H1 (cell line): ENCODE measurements around the gene AGAP1.

Experiments used
- POLR2A ChIP-seq, 2 experiments: IDR thresholded peaks; 1 replicate in 1 of 2; 2 replicates in 1 of 2; pipeline ENCODE4 v1.6.1; 2011; ENCODE audit warnings: low read depth in 2 of 2, low read length in 2 of 2, mild to moderate bottlenecking in 2 of 2; ENCODE audit errors: control extremely low read depth in 1 of 2
- RAD21 ChIP-seq, 2 experiments: IDR thresholded peaks in 1 of 2; conservative IDR thresholded peaks in 1 of 2; 2 replicates each; pipeline ENCODE4 v1.6.1; 2011; ENCODE audit warnings: low read depth in 2 of 2, low read length in 2 of 2, improper control_type of control experiment in 1 of 2, inconsistent platforms in 1 of 2, mild to moderate bottlenecking in 1 of 2, moderate library complexity in 1 of 2
- TF ChIP-seq, protein P1 (sequence below), 3 experiments: IDR thresholded peaks; 1 replicate in 2 of 3; 2 replicates in 1 of 3; pipeline versions ENCODE4 v1.5.1 to v1.6.1; 2011; ENCODE audit warnings: low read length in 3 of 3, mild to moderate bottlenecking in 3 of 3, inconsistent platforms in 2 of 3, low read depth in 1 of 3, moderate library complexity in 1 of 3; ENCODE audit not compliant: insufficient read depth in 1 of 3; ENCODE audit errors: control extremely low read depth in 1 of 3

DNA sequence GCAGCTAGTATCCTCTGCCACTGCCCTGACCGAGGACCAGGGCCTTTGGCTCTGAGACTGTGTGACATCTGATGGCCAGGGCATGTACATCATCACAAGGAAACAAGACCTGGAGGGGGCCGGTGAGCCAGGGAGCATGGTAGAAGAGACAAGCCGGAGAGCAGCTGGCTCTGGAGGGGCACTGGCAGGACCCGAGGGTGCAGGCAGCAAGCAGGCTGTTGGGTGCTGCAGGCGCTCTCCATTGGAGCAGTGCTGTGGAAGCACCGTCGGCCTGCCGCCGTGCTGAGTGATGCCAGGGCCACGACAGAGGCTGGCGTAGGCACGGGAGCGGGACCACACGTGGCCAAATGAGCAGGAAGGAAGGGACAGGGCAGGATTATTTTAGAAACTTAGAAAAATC lies 339.1 kb downstream of the AGAP1 start:
- no peak for TF ChIP-seq POLR2A (IDR thresholded peaks at IDR 0.05; ENCODE audit: control extremely low read depth in 1 of 2, low read depth in 2 of 2, low read length in 2 of 2)
- TF ChIP-seq RAD21 (IDR thresholded peaks at IDR 0.05 in 1 of 2, conservative IDR thresholded peaks at IDR 0.05 in 1 of 2; ENCODE audit: low read depth in 2 of 2, low read length in 2 of 2): no peak
- TF ChIP-seq, protein P1, sequence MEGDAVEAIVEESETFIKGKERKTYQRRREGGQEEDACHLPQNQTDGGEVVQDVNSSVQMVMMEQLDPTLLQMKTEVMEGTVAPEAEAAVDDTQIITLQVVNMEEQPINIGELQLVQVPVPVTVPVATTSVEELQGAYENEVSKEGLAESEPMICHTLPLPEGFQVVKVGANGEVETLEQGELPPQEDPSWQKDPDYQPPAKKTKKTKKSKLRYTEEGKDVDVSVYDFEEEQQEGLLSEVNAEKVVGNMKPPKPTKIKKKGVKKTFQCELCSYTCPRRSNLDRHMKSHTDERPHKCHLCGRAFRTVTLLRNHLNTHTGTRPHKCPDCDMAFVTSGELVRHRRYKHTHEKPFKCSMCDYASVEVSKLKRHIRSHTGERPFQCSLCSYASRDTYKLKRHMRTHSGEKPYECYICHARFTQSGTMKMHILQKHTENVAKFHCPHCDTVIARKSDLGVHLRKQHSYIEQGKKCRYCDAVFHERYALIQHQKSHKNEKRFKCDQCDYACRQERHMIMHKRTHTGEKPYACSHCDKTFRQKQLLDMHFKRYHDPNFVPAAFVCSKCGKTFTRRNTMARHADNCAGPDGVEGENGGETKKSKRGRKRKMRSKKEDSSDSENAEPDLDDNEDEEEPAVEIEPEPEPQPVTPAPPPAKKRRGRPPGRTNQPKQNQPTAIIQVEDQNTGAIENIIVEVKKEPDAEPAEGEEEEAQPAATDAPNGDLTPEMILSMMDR (IDR thresholded peaks at IDR 0.05; ENCODE audit: control extremely low read depth in 1 of 3, insufficient read depth in 1 of 3, low read depth in 1 of 3, low read length in 3 of 3): no peak
